HG02970 (cell line): ENCODE data around the gene EML6.

Experiments used
- ATAC-seq: cut with Tn5 transposase; IDR thresholded peaks from one replicate; pipeline ENCODE4 v1.9.1; 2021; ENCODE audit warnings: mild to moderate bottlenecking, moderate library complexity, moderate number of reproducible peaks; ENCODE audit not compliant: unreplicated experiment, low FRiP score

The EML6 gene

GRCh38 chr2:55012672-55013484 lies 289.4 kb downstream of the EML6 start:
- ATAC-seq, result no peak

GRCh38 chr2:55013936-55014335 lies 290.5 kb downstream of the EML6 start:
- ATAC-seq, result no peak

GRCh38 chr2:55014962-55015939 lies 291.8 kb downstream of the EML6 start:
- ATAC-seq, result no peak

GRCh38 chr2:55017428-55017827 lies 294.0 kb downstream of the EML6 start:
- no peak for ATAC-seq

GRCh38 chr2:55017880-55018279 lies 294.4 kb downstream of the EML6 start:
- ATAC-seq, result no peak

- no peak for ATAC-seq
Measured at GRCh38 chr2:55018619-55019018, 295.2 kb downstream of the EML6 start.

GRCh38 chr2:55019526-55020258 lies 296.2 kb downstream of the EML6 start:
- ATAC-seq, result no peak
